Fibroblast of the aortic adventitia (primary cell): ENCODE data around the gene CAMTA1. TPM values are rescaled to one million over a fixed set of nuclear protein-coding genes. Genes with fewer than 3 reads are reported as not detected.

Experiments used
- DNase-seq: peaks from one replicate; pipeline ENCODE4 v3.0.0-alpha.2; 2010; ENCODE audit warnings: low read depth
- H3K4me3 ChIP-seq: 2 replicates; pipeline ENCODE4 v1.5.1; 2011; ENCODE audit warnings: low read depth, mild to moderate bottlenecking, control low read depth, low read length, moderate library complexity
- total RNA-seq: library from RNA; depleted of rRNA; stranded (reverse); fragments of >200 nt; gene quantifications from 2 replicates; pipeline ENCODE4 v1.2.3, GENCODE V29; 2012; ENCODE audit warnings: low replicate concordance
- TF ChIP-seq, protein P1 (sequence below): IDR thresholded peaks from 2 replicates; pipeline ENCODE4 v1.5.1; 2011; ENCODE audit warnings: mild to moderate bottlenecking, low read length, control low read depth, inconsistent platforms; ENCODE audit not compliant: insufficient read depth

Gene CAMTA1
- total RNA-seq, 1 donor = 91.9 TPM

DNA sequence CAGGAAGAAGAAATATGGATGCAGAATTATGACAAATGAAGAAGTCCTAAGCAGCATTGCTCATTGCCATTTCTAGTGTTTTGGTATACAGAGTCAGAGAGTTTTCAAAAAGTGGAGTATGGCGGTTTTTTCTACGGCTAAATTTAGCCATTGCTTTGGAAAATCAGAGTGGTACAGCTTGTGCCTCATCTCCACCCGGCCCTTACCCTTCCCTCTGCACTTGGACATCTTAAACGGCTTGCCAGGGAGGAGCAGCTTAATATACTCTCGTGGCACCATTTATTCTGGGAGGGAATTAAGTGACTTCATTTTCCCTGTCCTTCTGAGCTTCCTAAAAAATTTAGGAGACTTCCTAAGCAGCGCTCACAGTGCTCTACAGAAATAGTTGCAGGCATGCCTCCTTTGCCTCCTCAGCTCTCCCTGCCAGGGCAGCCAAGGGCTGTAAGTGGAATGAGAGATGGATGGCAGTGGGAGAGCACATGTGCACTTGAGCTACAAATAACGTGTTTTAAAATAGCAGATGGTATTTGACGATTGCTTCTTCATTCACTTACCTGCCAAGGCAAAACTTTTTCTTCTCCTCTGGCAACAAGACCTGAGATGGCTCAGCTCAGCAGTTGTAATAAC is 934.3 kb downstream of the CAMTA1 start:
- no peak overlapping the region for H3K4me3 ChIP-seq
- TF ChIP-seq, protein P1, sequence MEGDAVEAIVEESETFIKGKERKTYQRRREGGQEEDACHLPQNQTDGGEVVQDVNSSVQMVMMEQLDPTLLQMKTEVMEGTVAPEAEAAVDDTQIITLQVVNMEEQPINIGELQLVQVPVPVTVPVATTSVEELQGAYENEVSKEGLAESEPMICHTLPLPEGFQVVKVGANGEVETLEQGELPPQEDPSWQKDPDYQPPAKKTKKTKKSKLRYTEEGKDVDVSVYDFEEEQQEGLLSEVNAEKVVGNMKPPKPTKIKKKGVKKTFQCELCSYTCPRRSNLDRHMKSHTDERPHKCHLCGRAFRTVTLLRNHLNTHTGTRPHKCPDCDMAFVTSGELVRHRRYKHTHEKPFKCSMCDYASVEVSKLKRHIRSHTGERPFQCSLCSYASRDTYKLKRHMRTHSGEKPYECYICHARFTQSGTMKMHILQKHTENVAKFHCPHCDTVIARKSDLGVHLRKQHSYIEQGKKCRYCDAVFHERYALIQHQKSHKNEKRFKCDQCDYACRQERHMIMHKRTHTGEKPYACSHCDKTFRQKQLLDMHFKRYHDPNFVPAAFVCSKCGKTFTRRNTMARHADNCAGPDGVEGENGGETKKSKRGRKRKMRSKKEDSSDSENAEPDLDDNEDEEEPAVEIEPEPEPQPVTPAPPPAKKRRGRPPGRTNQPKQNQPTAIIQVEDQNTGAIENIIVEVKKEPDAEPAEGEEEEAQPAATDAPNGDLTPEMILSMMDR = no peak
- DNase-seq = no peak

DNA sequence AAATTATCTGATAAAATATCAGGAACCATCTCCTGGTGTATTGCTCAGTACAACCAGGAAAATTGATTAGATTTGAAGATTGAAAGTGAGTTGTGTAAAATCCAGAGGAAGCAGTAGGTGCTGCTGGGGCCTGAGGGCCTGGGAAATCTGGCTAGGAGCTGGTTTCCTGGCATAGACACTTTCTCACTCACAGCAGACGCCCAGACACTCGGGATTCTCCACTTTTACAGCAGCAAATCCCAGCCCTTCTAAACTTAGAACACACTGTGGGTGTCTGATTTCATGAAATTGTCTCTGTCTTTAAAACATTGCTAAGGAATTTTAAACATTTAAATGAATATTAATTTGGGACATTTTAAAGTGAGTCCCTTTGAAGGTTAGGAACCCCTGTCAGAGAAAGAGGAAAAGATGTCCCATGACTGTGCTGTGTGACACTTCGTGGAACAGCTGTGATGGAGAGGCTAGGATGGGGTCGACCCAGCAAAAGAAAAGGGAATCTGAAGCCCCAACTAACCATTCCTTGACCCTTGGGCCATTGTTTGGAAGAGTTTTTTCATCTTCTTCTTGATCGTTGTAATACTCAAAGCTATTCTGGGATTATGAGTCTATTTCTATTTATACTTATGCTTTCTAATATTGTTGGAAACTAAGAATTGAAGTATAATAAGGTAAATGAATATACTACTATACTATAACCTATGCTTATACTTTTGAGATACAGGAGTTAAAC is 936.9 kb downstream of the CAMTA1 start:
- TF ChIP-seq, protein P1 = no peak
- no peak for DNase-seq
- H3K4me3 ChIP-seq = no peak overlapping the region

DNA sequence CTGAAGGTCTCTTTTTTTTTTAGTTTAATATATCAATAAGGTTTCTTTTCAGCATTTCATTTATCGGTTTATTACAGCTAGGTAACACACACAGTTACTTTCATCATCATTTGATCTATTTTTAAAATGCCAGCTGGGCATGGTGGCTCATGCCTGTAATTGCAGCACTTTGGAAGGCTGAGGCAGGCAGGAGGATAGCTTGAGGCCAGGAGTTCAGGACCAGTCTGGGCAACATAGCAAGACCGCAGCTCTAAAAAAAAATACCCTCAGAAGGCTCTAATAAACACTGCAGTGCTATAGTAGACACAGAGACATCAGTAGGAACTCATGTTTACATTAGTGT is 937.4 kb downstream of the CAMTA1 start:
- H3K4me3 ChIP-seq = no peak overlapping the region
- DNase-seq = no peak
- TF ChIP-seq, protein P1 = no peak

DNA sequence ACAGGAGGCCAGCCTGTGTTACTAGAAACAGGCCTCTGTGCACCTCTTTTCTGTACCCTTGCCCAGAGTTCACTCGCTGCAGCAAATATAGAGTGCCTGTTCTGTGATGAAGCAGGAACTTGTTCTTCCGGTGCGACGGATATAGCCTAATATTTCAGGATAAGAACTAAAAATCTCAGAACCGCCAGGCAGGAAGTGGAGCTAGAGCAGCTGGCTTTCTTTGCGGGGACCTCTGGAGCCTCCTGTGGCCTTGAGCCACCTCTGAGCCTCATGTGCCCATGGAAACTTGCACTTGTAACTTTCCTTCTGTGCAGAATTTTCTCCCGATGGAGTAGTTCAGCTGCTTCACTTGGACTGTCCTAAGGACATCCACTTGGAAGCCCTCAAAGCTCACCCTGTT is 941.4 kb downstream of the CAMTA1 start:
- TF ChIP-seq, protein P1 = no peak
- no peak overlapping the region for H3K4me3 ChIP-seq
- DNase-seq = no peak

DNA sequence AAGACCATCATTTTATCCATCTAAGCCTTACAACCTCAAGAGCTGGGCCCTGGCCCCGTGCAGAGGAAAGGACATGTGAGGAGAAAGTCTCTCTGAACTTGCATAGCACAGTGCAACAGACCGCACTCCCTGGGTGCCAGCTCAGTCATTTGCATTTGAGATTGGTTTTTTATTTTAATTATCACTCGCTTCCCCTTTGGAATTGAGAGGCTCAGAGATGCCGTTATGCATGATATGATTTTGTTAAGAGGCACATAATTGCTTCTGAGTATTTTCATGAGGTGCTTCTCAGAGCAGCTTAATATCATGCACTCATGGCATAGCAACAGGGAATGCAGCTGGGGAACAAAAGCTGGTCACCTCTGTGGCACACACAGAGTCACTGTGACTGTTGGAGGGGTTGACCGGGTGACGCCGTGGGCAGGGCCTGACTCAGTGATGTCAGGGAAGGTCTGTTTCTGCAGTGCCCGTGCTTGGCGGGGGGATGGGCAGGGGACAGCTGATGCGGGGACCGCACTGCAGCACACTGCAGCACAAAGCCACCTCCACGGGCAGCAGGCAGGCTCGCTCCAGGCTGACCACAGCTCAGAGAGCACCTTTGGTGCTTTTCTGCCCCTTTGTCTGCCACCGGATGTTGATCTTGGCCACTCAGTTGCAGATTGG is 942.7 kb downstream of the CAMTA1 start:
- no peak overlapping the region for H3K4me3 ChIP-seq
- no peak for DNase-seq
- TF ChIP-seq, protein P1 = no peak

DNA sequence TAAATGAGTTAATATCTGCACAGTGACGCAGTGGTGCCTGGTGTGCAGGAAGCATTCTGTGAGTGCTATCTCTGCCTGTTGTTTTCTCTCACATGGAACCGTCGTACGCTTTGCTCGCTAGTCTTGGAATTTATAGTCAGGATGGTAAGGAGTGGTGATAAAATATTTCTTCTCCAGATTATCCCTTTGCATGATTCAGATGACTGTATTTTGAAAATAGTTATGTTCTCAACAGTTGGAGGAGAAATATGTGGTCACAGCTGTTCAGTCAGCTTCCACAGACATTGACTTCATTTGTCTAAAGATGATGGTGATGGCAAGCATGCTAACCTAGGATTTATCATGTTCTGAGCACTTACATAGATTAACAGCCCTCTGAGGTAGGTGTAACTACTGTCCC is 944.5 kb downstream of the CAMTA1 start:
- DNase-seq = no peak
- TF ChIP-seq, protein P1 = no peak
- H3K4me3 ChIP-seq = no peak overlapping the region
